Activated CD8-positive, alpha-beta memory T cell treated with anti-CD3 and anti-CD28 coated beads, Interleukin-2, amount 50 U/mL, for 1 hour (primary cell): ENCODE data around the gene ZNF618.

ENCODE experiments used
- DNase-seq: peaks from one replicate; pipeline ENCODE4 v3.0.0-alpha.2; 2020; ENCODE audit errors: extremely low read depth

ZNF618 gene

GRCh38 chr9:113876151-113876992 is at the start of gene ZNF618:
ZNF618 (plus strand) TSS chr9:113876309; CDS start chr9:113876381, 72 bp downstream.
- DNase-seq: no peak

DNA sequence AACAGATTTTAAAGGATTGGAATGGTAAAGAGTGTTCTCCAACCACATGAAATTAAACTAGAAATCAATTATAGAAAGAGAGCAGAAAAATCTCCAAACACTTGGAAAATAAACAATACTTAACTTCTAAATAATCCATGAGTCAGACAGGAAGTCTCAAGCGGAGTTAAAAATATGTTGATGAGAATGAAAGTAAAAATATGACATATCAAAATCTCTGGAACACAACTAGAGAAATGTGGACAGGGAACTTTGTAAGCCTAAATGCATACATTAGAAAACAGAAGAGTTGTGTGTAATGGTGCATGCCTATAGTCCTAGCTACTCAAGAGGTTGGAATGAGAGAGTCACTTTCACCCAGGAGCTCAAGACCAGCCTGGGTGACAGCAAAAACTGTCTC is 47.9 kb upstream of the ZNF618 start:
- no peak for DNase-seq

DNA sequence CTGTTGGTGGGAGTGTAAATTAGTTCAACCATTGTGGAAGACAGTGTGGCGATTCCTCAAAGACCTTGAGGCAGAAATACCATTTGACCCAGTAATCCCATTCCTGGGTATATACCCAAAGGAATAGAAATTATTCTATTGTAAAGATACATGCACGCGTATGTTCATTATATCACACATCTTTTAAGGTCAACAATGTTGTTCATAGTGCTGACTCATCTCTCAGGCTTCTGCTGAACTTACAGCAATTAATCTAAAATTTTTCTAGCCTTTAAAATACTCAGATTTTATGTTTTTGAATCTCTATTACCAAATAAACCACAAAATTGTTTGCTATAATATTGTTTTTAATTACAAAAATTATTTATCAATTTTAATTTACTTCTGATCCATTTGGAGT is 38.8 kb upstream of the ZNF618 start:
- no peak for DNase-seq

- no peak for DNase-seq
These were observed 34.0 kb upstream of the ZNF618 start for GRCh38 chr9:113842086-113842485.

- no peak for DNase-seq
These were observed 31.6 kb upstream of the ZNF618 start for GRCh38 chr9:113844466-113844865.

DNA sequence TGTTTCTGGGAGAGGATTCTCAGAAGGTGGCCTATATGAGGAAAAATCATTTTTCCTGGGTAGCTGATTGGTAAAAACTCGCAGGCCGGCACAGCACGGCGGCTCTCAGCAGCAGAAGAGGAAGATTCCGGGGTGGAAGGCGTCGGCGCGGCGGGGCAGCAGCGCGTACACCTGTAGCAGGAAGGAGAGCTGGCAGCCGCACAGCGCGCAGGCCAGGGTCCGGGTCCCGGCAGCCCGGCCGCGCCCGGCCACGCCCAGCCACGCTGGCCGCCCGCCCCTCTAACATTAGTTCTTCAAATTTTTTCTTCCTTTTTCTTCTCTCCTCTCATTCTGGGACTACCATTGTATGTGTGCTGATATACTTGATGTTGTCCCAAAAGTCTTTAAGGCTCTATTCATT is 24.8 kb upstream of the ZNF618 start:
- no peak for DNase-seq

DNA sequence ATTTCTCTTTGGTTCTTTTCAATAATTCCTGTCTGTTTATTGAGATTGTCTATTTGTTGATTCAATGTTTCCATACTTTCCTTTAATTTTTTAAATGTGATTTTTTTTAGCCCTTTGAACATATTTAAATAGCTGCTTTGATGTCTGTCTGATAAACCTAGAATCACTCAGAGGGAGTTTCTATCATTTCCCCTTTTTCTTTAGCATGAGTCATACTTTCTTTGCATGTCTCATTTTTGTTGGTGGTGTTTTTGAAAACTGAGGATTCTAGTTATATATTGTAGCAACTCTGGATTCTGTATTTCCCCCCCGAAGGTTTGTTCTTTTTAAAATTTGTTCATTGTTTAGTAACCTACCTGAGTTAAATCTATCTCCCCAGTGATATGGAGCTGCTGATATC is 24.2 kb upstream of the ZNF618 start:
- no peak for DNase-seq

- DNase-seq: no peak
These were observed 22.8 kb upstream of the ZNF618 start for GRCh38 chr9:113853333-113853732.

DNA sequence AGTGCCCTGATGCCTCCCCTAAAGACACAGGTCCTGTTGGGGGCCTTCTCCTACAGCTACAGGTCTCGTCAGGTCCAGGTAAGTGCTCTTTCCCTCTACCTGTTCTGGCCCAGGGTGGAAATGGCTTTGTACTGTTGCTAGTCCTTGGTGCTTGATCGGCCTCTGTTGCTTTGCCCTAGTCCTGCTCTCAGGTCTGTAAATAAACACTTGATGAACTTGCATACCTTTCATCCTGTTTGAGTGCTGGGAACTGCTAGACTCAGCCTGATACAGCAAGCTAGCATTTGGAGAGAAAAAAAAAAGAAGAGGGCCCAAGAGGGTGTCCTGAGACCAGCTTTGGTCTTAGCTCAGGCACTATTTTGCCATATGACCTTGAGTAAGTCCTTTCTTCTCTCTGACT is 21.8 kb upstream of the ZNF618 start:
- no peak for DNase-seq

- no peak for DNase-seq
These were observed 18.2 kb upstream of the ZNF618 start for GRCh38 chr9:113857875-113858274.

DNA sequence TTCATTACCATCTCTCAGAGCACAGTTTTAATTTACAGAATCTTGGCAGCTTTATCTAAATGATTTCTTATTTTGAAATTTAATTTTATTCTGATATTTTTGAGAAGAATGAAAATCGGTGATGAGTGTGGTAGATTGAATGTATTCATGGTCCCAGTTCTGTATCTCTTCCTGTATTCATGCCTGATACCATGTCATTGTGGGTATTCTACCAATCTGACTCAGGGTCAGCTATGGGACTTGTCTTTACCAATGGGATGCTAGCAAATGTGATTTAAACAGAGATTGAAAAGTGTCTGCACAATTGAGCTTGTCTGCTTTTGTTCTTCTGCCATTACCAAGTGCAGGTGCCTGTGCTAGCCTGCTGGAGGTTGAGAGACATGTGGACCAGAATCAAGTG is 17.8 kb upstream of the ZNF618 start:
- no peak for DNase-seq

GRCh38 chr9:113863345-113863744 is 12.8 kb upstream of the ZNF618 start:
- no peak for DNase-seq

DNA sequence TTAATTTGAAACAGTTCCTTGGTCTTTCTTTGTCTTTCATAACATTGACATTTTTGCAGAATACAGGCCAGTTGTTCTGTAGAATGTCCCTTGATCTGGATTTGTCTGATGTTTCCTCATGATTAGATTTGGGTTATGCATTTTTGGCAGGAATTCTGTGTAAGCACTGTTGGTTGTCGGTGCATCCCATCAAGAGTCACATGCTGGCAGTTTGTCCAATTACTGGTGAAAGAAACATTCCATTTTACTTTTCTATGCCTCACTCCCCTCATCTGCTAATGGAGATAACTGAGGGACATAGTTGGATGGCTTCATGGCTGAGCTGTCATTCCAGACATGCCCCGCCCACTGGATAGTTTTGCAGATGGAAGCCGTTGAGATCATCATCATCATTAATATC is 7.6 kb upstream of the ZNF618 start:
- no peak for DNase-seq

- no peak for DNase-seq
These were observed 3.5 kb upstream of the ZNF618 start for GRCh38 chr9:113872485-113873143.

DNA sequence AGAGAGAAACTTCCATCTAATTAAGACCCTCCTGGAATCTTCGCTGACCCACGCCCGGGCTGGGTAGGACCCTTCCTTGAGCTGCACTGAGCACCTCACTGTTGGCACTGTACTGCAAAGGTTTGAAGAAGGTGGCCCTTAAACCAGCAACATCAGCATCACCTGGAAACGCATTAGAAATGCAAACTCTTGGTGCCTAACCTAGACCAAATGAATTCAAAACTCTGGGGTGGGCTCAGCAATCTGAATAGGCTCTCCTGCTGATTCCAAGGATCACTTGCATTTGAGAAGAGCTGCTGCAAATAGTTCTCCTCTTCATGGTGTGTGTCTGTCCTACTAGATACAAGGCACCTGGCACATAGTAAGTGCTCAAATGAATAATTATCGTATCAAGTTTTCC is 2.7 kb upstream of the ZNF618 start:
- no peak for DNase-seq

DNA sequence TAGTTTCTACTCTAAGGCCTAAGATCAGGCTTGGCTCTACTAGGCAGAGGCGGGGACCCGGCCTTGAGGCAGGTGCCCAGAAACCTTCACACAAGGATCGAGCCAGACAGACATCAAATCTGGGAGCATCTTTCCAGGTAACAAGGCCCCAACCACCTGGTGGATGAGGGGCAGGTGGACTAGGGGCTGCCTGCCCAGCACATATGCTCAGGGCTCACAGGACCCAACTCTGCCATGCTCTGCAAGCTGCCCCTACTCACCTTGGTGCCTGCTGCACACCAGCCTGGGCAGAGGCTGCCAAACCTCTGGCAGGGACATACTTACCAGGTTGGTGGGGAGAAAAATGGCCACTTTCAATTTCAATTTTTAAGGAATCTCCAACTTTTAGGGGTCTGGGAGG is 2.2 kb upstream of the ZNF618 start:
- DNase-seq: no peak

GRCh38 chr9:113875459-113876150 is 504 bp upstream of the ZNF618 start:
- no peak for DNase-seq

DNA sequence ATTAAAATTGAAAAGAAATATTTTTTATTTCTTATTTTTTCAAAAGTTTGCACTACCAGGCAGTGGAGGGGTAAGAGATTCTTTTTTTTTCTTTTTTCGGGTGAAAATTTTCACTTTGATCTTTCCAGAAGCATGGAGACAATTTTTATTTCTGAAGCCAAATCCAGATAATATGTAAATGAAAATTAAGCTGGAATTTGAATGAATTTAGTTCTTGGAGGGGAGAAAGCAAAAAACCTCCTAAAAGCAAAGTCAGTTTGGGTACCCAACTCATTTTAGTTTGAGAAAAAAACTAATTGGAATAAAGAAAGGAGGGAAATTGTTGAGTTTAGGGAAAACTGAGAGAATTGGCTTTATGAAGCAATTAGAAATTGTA is 872 bp downstream of the ZNF618 start:
- no peak for DNase-seq

- no peak for DNase-seq
These were observed 3.2 kb downstream of the ZNF618 start for GRCh38 chr9:113879318-113879717.

DNA sequence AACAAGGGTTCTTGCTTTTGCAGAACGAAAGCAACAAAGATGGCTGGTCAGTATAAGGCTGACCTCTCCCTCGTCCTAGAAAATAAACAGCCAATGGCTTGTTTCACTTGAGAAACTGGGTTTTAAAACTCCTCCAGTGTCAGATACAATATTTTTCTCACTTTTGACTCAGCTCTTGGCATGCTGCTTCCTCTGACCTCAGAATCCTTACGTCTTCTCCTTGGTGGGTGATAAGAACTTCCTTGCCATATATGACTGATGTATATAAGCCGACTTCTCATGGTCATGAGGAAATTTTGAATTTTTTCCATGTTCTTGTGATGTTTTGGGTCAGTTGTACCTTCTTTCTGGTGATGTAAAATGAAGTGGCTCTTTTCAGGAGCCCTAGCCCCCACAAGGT is 3.8 kb downstream of the ZNF618 start:
- DNase-seq: no peak

- no peak for DNase-seq
These were observed 6.1 kb downstream of the ZNF618 start for GRCh38 chr9:113882181-113882580.

GRCh38 chr9:113882636-113883164 is 6.6 kb downstream of the ZNF618 start:
- DNase-seq: no peak
